GM18502 (cell line): ENCODE measurements around the gene SNX32.
A peak's percentile ranks its signal among the peaks of the same experiment; 100 is the strongest.

Source experiments
- ATAC-seq: cut with Tn5 transposase; IDR thresholded peaks from one replicate; pipeline ENCODE4 v1.9.1; 2021; ENCODE audit warnings: mild to moderate bottlenecking; ENCODE audit not compliant: unreplicated experiment, poor library complexity

The SNX32 gene

GRCh38 chr11:65897020-65897471, 63.3 kb downstream of the SNX32 start:
- no peak for ATAC-seq

DNA sequence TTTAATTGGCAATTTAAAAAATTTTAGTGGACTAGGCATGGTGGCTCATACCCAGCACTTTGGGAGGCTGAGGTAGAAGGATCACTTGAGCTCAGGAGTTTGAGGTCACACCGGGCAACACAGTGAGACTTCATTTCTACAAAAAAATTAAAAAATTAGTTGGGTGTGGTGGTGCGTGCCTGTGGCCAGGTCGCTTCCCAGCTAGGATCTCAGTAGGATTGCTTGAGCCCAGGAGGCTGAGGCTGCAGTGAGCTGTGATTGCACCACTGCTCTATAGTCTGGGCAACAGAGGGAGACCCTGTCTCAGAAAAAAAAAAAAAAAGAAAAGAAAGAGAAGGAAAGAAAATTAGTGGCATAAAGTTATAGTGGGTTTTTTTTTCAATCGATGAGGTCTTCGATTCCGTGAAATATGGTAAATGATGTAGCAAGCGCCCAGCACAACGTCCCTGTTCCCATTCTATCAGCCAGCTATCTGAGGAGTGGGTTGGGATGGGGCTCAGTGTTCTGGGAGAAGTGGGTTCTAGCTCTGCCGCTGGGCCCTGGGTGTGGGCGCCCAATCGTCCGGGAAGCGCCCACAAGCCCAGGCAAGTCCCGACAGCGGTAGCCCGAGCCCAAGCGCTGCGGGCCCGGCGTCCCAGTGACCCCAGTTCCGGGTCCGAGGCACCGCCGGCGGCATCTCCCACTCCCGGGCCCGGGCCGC, 65.0 kb downstream of the SNX32 start:
- no peak for ATAC-seq

DNA sequence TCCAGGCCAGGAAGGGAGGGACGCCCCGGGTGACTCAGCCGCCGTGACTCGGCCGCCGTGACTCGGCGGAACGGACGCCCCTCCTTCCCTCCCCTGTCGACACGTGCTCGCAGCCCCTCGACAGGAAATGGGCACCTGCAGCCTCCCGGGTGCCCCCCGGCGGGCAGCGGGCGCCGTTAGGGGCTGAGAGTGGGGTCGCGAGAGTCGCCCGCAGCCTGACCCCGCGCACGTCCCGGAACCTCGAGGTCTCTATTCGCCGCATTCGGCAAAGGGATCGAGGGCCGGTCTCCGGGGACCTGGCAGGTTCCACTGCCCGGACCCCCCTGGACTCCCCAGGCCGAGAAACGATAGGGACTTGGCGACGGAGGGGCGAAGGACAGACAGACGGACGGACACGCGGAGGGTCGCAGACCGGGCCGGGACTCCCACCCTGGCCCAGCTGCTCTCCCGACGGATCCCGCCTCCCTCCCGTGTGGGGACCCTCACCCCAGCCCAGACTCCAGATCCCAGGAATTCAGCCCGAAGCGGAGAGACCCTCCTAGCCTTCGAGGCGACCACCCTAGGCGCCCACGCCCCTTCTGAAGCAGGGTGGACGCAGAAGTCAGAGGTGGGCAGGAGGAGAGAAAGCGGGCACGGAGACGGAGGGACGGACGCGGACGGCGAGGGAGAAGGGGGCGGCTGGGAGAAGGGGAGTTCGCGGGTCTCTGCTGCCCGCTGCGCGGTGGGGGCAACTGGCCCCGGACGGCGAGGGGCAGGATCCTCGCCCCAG, 65.8 kb downstream of the SNX32 start:
- ATAC-seq = no peak

DNA sequence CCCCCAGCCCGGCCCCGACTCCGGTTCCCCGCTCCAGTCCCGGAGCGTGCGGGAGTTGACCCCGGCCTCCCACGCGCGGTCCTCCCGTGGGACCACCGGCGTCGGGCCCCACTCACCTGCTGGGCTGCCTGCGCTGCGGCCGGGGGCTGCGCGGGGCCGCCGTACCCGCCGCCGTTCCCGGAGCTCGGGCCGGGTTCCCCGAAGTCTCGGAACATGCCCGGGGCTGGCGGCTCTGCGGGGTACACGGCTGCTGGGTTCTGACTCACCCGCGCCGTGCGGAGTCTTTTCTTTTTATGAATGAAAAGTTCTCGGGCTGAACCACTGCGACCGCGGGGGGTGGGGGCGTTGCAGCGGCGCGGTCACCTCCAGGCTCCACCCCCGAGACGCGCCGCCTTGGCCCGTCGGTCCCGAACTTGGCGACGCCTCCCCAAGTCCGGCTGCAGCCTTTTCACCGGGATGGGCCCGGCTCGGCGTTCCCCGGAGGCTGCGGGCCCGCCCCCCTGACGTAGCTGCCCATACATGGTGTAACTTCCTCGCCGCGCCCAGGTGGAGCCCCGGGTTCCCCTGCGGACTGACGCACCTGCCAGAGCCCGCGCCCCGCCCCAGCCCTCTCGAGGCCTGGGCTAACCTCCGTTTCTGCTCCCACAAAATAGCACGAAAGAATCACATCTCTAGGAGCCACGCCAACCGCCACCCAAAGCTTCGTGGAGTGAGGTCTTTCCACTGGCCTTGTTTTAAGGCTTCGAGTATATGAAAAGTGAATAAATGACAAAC, 66.5 kb downstream of the SNX32 start, which contains the start of gene FOSL1:
FOSL1 (minus strand) TSS at position 264 of the 774 bp plus-strand sequence; CDS start at position 215, 49 bp downstream.
- ATAC-seq = peak; percentile 77

- no peak for ATAC-seq
These were observed 67.1 kb downstream of the SNX32 start for GRCh38 chr11:65900899-65901180.

- ATAC-seq = no peak
These were observed 69.3 kb downstream of the SNX32 start for GRCh38 chr11:65903068-65903481.
